Astrocyte (in vitro differentiated cells and primary cell): ENCODE results near the gene CIBAR2.

Experiments
- EZH2 ChIP-seq: IDR thresholded peaks from 2 replicates; pipeline ENCODE4 v1.6.1; 2012; ENCODE audit warnings: mild to moderate bottlenecking, low read length, inconsistent platforms; ENCODE audit not compliant: insufficient read depth
- TF ChIP-seq, protein P1 (sequence below): IDR thresholded peaks from 2 replicates; pipeline ENCODE4 v1.5.1; 2011; ENCODE audit warnings: low read depth, mild to moderate bottlenecking, inconsistent platforms, low read length, moderate library complexity; ENCODE audit not compliant: insufficient read depth

DNA sequence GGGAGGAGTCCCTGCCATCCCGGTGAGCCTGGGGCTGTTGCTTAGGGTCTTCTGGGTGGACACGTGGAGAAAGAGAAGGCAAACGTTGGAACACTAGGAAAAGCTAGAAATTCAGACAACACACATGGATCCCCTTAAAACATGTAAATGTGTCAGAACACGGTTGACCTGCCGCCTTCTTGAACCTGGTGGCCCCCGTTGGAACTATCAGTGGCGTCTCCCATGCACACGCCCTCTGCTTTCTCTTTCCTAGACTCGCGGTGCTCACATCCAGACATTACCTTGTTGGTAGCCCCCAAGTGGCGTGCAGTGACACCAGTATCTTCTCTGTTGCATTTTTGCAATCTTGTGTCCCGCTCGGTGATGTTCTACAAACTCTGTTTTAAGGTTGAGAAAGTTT is 18.6 kb downstream of the CIBAR2 start:
- TF ChIP-seq, protein P1, sequence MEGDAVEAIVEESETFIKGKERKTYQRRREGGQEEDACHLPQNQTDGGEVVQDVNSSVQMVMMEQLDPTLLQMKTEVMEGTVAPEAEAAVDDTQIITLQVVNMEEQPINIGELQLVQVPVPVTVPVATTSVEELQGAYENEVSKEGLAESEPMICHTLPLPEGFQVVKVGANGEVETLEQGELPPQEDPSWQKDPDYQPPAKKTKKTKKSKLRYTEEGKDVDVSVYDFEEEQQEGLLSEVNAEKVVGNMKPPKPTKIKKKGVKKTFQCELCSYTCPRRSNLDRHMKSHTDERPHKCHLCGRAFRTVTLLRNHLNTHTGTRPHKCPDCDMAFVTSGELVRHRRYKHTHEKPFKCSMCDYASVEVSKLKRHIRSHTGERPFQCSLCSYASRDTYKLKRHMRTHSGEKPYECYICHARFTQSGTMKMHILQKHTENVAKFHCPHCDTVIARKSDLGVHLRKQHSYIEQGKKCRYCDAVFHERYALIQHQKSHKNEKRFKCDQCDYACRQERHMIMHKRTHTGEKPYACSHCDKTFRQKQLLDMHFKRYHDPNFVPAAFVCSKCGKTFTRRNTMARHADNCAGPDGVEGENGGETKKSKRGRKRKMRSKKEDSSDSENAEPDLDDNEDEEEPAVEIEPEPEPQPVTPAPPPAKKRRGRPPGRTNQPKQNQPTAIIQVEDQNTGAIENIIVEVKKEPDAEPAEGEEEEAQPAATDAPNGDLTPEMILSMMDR = no peak
- TF ChIP-seq EZH2 = no peak
